ENCODE measurements around the gene ZNF552.
"Not testable (repeated sequence)": the region's sequence is repeated elsewhere in the genome, so short reads cannot be mapped to it uniquely, and the experiment has no call there.

DNA sequence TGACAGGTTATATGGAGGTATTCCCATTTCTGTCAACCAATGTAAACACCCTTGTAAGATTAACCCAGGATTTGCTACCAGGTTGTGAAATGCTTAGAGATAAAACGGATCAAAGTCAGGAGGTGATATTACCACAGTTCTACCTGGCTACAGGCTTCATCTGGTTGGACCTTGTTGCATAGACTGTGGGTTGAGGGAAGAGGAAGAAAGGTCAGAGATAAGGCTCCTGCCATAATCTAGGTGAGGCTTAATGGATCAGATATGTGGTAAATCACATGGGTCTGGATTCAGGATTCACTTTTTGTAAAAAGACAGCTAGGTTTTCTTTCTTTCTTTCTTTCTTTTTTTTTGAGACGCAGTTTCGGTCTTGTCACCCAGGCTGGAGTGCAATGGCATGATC lies 6.8 kb upstream of the ZNF552 start:
- TF ChIP-seq, protein P1, sequence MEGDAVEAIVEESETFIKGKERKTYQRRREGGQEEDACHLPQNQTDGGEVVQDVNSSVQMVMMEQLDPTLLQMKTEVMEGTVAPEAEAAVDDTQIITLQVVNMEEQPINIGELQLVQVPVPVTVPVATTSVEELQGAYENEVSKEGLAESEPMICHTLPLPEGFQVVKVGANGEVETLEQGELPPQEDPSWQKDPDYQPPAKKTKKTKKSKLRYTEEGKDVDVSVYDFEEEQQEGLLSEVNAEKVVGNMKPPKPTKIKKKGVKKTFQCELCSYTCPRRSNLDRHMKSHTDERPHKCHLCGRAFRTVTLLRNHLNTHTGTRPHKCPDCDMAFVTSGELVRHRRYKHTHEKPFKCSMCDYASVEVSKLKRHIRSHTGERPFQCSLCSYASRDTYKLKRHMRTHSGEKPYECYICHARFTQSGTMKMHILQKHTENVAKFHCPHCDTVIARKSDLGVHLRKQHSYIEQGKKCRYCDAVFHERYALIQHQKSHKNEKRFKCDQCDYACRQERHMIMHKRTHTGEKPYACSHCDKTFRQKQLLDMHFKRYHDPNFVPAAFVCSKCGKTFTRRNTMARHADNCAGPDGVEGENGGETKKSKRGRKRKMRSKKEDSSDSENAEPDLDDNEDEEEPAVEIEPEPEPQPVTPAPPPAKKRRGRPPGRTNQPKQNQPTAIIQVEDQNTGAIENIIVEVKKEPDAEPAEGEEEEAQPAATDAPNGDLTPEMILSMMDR (IDR thresholded peaks at IDR 0.05), result not testable (repeated sequence)
- TF ChIP-seq ZFX (IDR thresholded peaks at IDR 0.05; ENCODE audit: borderline replicate concordance), result not testable (repeated sequence)

Data from 22Rv1 (cell line).